LNCAP (cell line): Measurements from ENCODE around the gene CSF1.

Experiments
- CTCF ChIP-seq: fragments of 450-650 bp; IDR thresholded peaks from 2 replicates; pipeline ENCODE4 v1.5.1; 2017; ENCODE audit warnings: mild to moderate bottlenecking

The CSF1 gene

DNA sequence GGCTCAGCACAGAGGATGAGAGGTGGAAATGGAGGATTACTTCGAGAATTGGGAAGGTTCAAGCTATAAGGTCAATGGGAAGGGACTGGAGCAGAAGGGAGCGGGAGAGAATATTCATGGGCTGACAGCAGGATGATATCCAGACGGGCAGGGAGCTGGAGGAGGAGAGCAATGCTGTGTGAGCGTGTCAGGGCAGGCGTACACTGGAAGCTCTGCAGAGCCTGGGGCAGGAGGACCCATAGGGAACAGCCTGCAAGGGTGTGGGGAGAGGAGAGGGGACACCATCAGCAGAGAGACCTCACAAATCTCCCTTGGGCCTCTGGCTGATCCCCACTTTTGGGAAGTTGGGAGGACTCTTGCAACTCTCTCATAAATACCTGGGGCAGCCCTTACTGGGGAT is 13.7 kb downstream of the CSF1 start:
- TF ChIP-seq CTCF = no peak

- TF ChIP-seq CTCF = no peak
Observed at GRCh38 chr1:109925159-109925990, 14.7 kb downstream of the CSF1 start.

DNA sequence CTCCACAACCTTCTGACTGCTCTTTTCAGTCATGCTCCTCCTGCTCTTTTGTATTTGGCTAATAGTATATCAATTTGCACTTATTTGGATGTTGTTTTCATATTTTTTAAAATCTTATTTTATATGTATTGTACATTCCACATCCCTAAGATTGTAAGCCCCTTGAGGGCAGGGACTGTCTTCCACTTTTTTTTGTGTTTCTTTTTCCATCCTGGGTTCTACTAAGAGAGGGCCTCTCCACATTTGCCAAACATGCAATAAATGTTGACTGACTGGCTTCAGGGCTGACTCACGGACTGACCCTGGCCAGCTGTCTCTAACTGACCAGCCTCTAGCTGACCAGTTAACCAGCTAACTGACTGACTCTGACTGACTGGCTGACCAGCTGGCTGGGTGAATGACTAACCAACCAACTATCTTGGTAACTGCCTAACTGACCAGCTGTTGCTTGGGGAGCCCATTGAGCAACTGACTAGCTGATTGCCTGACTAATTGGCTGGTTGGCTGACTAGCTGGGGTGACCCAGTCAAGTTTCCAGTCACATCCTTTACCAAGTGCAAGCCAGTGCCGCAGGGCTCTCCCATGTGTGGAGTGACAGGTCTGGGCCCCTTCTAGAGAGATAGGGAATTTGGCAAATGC is 16.1 kb downstream of the CSF1 start:
- no peak for TF ChIP-seq CTCF

DNA sequence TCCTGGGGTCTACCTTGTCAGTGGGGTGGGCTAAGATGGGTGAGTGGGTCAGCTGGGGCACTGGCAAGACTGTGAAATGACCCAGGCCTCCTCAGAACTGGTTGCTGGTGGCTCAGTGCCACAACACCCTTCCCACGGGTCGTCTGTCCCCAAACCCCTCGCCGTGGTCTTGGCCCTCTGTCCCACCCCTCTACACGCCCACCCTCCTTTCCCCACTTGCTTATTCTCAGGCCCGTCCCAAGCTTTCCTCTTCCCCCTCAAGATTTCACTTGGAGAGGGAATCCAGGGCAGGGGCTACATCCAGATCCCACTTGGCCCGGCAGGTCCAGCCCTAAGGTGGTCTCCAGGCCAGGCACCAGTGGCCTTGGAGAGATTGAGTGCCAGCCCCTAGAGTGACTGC is 16.7 kb downstream of the CSF1 start:
- no peak for TF ChIP-seq CTCF

- no peak for TF ChIP-seq CTCF
Observed at GRCh38 chr1:109927911-109928321, 17.3 kb downstream of the CSF1 start.

- TF ChIP-seq CTCF = no peak
Observed at GRCh38 chr1:109928591-109929111, 18.0 kb downstream of the CSF1 start.

GRCh38 chr1:109929170-109929569 is 18.5 kb downstream of the CSF1 start:
- no peak for TF ChIP-seq CTCF
